Transverse colon (tissue), 4 donors: Measurements from ENCODE around the gene HES3.

ENCODE experiments used
- EP300 ChIP-seq: sonication (generic); formaldehyde crosslinking; IDR thresholded peaks from one replicate; pipeline ENCODE4 v1.6.1; 2017; ENCODE audit warnings: antibody characterized with exemption, low read depth
- POLR2A ChIP-seq: fragments of 450-650 bp; IDR thresholded peaks from one replicate; pipeline ENCODE4 v1.6.1; 2016; ENCODE audit warnings: antibody characterized with exemption, mild to moderate bottlenecking, moderate library complexity
- POLR2AphosphoS5 ChIP-seq, 3 donors: sonication (generic); formaldehyde crosslinking; IDR thresholded peaks; one replicate each; pipeline ENCODE4 v1.6.1; 2016; ENCODE audit warnings: antibody characterized with exemption in 3 of 3
- TF ChIP-seq, protein P1 (sequence below), 5 experiments: fragments of 200-600 bp in 3 of 5; fragments of 450-650 bp in 2 of 5; sonication (generic) in 3 of 5; IDR thresholded peaks; 1 replicate in 2 of 5; 2 replicates in 3 of 5; pipeline ENCODE4 v1.5.1; 2016 to 2017; ENCODE audit warnings: antibody characterized with exemption in 5 of 5, inconsistent platforms in 3 of 5, mild to moderate bottlenecking in 2 of 5, moderate library complexity in 1 of 5

DNA sequence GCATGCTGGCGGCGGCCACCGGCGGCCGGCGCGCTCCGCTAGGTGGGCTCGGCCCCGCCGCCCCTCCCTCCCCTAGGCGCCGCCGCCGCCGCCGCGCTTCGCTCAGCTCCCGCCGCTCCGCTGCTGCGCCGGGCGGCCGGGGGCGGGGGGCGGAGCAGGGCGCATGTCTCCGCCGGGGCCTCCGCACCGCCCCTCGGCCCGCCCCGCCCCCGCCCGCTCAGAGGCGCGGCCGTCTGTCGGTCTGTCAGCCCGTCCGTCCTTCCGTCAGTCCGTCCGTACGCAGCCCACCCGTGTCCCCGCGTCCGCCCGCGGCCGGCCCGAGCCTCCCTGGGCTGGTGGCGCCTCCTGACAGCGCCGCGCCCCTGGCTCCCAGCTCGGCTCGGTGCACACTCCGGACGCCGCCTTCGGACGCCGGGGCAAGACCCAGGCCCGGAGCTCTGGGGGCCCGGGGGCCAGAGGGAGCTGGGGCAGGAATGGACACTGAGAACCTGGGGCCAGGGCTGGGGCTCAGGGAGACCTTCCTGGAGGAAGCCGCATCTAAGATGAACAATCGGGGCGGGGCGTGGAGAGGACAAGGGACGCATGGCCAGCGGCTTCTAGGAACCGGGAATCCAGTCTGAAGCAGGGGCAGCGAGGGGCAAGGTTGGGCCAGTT lies 17.1 kb downstream of the HES3 start, which contains the start of gene GPR153:
- TF ChIP-seq POLR2A = no peak
- TF ChIP-seq, protein P1, sequence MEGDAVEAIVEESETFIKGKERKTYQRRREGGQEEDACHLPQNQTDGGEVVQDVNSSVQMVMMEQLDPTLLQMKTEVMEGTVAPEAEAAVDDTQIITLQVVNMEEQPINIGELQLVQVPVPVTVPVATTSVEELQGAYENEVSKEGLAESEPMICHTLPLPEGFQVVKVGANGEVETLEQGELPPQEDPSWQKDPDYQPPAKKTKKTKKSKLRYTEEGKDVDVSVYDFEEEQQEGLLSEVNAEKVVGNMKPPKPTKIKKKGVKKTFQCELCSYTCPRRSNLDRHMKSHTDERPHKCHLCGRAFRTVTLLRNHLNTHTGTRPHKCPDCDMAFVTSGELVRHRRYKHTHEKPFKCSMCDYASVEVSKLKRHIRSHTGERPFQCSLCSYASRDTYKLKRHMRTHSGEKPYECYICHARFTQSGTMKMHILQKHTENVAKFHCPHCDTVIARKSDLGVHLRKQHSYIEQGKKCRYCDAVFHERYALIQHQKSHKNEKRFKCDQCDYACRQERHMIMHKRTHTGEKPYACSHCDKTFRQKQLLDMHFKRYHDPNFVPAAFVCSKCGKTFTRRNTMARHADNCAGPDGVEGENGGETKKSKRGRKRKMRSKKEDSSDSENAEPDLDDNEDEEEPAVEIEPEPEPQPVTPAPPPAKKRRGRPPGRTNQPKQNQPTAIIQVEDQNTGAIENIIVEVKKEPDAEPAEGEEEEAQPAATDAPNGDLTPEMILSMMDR (IDR thresholded peaks at IDR 0.05) = no peak
- TF ChIP-seq EP300 = no peak
- TF ChIP-seq POLR2AphosphoS5 (IDR thresholded peaks at IDR 0.05) = no peak
